Stimulated activated CD8-positive, alpha-beta memory T cell treated with anti-CD3 and anti-CD28 coated beads, Interleukin-4, amount 100 ng/mL, for 1 hour (primary cell): ENCODE data around the gene NCF4.

Experiments used
- DNase-seq, 2 donors: peaks; one replicate each; pipeline ENCODE4 v3.0.0-alpha.2; 2020; ENCODE audit warnings: low read depth in 2 of 2, low spot score in 1 of 2

The NCF4 gene

DNA sequence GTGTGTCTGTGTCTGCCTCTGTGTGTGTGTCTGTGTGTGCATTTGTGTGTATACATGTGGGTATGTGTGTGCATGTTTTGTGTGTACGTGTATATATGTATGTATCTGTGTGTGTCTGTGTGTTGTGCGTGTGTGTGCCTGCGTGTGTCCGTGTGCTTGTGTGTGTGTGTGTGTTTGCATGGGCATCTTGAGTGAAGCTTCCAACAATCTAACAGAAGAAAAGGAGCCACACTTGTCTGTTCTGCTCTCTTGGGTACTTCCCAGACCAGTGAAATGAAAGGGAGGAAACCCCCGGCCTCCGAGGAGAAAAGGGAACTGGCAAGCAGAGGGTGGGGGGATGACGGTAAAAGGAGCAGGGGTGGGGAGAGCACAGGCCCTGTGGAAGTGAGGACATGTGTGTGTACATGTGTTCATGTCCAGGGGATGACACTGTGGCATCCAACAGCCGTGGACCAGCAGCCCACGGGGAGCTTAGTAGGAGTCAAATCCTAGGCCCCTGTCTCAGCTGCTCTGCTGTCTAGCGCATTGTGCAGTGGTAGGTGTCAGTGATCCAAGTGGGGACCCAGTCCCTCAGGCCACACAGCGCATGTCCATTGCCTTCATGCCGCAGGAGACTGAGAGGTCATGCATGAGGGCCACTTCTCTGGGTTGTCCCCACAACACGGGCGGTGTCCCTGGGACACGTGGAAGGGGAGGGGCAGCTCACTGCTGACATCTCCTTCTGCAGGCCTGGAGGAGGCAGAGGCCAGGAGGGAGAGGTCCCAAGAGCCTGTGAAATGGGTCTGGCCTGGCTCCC, 60.7 kb downstream of the NCF4 start:
- no peak for DNase-seq

DNA sequence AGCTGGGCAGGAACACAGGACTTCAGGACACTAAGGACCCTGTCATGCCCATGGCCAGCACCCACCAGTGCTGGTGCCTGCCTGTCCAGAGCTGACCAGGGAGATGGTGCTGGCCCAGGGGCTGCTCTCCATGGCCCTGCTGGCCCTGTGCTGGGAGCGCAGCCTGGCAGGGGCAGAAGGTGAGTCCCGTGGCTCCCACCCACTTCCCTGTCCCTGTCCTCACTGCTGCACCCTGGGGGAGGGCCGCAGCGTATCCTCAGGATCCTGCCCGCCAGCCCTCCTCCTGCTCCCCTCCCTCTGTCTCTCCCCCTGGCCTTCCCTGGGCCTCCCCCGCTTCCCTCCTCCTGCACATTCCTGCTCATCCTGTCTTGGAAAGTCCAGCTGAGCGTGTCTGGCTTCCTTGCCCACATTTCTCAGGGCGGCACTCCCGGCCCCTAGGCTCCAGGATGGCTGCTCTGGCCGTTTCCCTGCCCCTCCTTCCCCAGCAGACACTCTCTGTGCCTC, 61.4 kb downstream of the NCF4 start:
- DNase-seq = no peak

DNA sequence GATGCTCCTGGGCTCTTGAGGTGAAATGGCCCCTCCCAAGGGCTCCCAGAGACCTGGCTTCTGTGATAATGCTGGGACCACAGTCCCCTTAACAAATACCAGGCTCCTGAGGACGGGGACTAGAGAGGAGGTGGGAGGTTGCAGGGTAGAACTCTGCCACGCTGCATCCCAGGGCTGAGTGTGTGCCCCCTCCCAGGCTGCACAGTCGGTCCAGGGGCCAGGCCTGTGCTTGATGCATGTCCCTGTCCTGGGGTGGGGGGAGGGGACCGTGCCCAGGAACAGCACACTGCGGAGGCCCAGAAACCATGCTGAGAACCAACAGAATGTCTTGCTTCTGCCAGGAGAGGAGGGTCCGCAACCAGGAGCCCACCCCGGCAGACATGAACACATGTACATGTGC, 61.9 kb downstream of the NCF4 start:
- no peak for DNase-seq

DNA sequence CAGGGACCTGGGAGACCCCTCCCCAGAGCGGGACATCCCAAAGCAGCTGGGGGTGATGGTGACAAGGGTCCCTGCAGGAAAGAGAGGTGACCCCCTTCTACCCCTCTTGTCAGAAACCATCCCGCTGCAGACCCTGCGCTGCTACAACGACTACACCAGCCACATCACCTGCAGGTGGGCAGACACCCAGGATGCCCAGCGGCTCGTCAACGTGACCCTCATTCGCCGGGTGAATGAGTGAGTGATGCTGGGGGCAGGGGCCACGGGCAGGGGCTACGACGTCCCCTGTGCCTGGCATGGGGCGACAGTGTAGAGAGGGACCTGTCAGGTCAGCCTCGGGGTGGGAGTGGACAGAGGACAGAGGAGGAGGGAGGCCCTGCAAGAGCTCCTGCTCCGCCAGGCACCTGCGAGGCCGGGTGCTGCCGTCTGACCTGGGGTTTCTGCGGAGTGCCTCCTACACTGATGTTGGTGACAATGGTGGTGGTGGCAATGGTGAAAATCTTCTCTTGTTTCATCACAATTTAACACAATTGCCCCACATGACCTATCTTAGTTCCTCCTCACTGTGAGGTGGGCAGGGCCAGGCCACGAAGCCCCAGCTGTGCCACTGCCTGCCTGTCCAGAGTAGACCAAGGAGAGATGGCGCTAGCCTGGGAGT, 62.5 kb downstream of the NCF4 start:
- no peak for DNase-seq

DNA sequence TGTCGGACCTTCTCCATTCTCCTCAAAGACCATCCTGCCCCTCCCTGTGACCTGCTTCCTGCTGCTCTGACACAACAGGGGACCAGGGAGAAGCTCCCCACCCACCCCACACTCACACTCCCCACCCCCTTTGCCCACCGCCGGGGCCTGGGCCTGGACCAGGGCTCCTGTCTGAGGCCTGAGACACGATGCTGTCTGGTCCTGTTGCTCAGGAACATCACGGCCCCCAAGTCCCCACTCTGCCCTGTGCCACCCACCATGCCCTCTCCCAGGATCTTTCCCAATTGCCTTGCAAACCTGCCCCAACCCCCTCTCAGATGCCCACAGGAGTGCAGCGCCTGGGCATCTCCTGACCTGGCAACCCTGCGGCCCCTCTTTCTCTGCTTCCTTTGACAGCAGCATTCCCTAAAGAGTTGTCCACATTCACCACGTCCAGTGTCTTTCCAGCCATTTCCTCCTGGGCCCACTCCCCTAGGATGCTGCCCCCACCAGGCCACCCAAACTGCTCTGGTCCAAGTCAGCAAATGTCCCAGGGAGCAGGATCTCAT, 63.4 kb downstream of the NCF4 start:
- DNase-seq = no peak

DNA sequence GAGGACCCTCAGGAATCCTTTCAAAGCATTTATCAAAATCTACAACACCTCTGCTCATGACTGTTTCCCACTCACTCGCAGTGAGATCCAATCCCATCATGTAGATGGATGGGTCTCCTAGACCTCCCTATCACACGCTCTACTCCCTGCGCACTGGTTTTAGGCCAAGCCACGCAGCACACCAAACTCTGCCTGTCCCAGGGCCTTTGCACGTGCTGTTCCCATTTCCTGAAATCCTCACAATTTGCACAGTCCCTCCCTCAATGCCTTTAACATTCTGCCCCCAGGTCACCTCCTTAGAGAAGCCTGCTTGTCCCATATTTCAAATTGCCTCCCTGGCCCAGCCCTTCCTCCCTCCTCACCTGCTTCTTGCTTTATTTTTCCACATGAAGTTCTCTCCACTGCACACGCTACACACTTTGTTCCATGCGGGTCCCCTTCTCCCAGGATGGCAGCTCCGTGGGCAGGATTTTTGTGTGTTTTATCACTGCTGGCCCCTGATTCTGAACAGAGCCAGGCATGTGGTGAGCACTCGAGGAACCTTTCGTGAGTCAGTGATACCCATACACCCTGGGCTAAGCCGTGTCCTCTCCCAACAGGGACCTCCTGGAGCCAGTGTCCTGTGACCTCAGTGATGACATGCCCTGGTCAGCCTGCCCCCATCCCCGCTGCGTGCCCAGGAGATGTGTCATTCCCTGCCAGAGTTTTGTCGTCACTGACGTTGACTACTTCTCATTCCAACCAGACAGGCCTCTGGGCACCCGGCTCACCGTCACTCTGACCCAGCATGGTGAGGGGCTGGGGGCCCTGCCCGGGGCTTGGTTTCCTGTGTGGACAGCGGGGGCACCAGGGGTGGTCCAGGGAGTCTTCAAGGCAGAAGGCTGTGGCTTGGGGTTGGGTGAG, 64.8 kb downstream of the NCF4 start:
- no peak for DNase-seq

DNA sequence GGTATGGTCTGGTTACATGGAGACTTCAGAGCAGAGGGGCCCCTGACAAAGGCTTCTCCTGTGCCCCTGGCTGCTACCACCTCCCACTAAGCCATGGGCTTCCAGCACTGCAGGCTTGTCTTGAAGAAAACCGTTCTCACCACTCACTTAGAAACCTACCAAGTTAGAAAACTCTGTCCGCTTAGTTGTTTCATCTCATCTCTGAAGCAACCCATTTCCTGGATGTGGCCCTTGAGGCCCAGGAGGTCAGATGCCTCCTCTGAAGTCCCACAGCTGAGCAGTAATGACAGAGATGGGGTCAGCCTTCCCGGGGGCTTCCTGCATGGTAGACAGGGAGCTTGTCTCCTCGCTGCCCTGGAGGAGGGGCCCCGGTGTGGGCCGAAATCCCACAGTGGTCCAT, 65.5 kb downstream of the NCF4 start:
- no peak for DNase-seq

DNA sequence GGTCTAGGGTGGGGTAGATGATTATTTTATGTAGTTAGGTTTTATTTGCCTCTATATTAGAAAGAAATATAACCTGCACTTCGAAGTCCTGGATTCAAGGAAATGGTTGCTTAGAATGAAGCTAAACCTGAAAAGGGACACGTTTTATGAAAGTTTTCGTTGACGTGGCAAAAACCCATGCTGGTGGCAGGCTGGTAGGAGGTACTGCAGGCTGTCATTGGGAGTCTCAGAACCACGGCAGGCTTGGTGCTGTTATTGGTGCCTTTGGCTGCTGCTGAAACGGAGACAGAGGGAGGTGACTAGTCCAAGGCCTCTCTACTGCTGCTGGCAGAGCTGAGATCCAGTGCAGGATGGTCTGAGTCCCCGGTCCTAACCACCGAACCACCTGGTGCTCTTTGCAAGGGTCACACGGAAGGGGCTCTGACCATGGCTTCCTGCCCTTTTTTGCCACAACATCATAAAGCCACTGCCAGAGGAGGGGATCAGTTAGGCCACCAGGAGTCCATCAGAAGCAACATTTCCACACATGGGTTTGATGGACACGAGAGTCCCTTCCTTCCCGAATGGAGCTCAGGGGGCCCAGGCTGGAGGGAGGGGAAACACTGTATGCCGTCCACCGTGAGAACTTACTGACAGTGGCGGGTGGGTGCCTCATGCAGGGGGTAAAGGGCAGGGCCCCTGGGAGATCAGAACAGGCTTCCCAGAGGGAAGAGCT, 66.1 kb downstream of the NCF4 start:
- no peak for DNase-seq
